Measurements from ENCODE around the gene OR8K5.

Gene OR8K5

DNA sequence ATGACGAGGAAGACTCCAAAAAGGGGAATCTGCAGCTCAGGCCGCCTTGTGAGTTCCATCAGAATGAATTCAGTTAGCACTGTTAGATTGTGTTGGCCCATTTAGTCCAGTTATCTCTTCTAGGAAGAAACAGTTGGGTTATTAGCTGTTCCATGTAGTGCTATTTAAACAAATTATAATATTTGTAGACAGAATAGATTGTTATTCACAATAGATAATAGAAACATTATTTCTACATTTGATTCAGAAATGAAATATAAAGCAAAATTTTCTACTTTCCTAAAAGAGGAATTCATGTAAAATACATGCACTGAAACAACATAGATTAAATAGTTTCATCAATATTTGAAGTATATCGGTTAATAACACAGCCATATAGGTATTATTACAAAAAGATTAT lies at the start of gene OR8K5:
TSS of gene OR8K5 (minus strand) at position 101 of the 400 bp plus-strand sequence. CDS start at position 101, 0 bp downstream.
- DNase-seq (ENCODE audit: extremely low read depth, low read depth), result no peak
- TF ChIP-seq, protein P1, sequence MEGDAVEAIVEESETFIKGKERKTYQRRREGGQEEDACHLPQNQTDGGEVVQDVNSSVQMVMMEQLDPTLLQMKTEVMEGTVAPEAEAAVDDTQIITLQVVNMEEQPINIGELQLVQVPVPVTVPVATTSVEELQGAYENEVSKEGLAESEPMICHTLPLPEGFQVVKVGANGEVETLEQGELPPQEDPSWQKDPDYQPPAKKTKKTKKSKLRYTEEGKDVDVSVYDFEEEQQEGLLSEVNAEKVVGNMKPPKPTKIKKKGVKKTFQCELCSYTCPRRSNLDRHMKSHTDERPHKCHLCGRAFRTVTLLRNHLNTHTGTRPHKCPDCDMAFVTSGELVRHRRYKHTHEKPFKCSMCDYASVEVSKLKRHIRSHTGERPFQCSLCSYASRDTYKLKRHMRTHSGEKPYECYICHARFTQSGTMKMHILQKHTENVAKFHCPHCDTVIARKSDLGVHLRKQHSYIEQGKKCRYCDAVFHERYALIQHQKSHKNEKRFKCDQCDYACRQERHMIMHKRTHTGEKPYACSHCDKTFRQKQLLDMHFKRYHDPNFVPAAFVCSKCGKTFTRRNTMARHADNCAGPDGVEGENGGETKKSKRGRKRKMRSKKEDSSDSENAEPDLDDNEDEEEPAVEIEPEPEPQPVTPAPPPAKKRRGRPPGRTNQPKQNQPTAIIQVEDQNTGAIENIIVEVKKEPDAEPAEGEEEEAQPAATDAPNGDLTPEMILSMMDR (IDR thresholded peaks at IDR 0.05; ENCODE audit: low read depth, low read length), result no peak

- TF ChIP-seq, protein P1 (IDR thresholded peaks at IDR 0.05; ENCODE audit: low read depth, low read length), result no peak
- DNase-seq (ENCODE audit: extremely low read depth, low read depth), result no peak
These were observed 47.7 kb upstream of the OR8K5 start for GRCh38 chr11:56207790-56208189.

DNA sequence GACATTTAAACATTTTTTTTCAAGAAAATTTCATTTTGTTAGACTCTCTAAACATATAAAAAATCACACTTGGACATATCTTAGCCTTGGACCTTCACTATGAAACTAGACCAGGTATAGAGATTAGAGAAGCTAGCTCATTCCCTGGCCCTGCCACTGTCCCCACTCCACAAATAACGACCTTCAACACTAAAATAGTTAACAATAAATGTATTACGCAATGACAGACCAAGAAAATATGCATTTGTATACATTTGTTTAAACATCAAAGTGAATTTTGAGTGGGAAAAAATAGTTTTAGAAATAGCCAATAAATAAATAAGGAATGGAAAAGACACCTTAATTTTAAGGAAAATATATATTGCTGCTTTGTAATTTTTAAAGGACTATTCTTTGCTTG lies 37.2 kb upstream of the OR8K5 start:
- TF ChIP-seq, protein P1 (IDR thresholded peaks at IDR 0.05; ENCODE audit: low read depth, low read length), result no peak
- no peak for DNase-seq (ENCODE audit: extremely low read depth, low read depth)

- no peak for DNase-seq (ENCODE audit: extremely low read depth, low read depth)
- TF ChIP-seq, protein P1 (IDR thresholded peaks at IDR 0.05; ENCODE audit: low read depth, low read length), result no peak
These were observed 36.6 kb upstream of the OR8K5 start for GRCh38 chr11:56196705-56197104.

- TF ChIP-seq, protein P1 (IDR thresholded peaks at IDR 0.05; ENCODE audit: low read depth, low read length), result no peak
- DNase-seq (ENCODE audit: extremely low read depth, low read depth), result no peak
These were observed 28.5 kb upstream of the OR8K5 start for GRCh38 chr11:56188602-56189001.

DNA sequence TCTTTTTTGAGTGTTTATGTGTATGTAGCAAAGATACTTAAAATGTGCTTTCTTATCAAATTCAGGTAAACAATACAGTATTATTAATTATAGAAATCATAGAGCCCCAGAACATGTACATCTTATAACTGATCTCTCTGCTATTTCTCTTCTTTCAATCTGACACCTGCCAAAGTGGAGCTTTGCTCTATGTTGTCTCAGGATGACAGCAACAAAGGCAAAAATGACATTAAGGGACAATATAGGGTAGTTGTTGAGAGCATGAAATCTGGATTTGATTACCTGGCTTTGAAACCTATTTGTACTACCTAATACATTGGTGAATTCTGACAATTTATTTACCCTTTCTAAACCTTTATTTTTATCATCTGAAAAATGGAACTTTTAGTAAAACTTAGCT lies 23.3 kb upstream of the OR8K5 start:
- DNase-seq (ENCODE audit: extremely low read depth, low read depth), result no peak
- TF ChIP-seq, protein P1 (IDR thresholded peaks at IDR 0.05; ENCODE audit: low read depth, low read length), result no peak

DNA sequence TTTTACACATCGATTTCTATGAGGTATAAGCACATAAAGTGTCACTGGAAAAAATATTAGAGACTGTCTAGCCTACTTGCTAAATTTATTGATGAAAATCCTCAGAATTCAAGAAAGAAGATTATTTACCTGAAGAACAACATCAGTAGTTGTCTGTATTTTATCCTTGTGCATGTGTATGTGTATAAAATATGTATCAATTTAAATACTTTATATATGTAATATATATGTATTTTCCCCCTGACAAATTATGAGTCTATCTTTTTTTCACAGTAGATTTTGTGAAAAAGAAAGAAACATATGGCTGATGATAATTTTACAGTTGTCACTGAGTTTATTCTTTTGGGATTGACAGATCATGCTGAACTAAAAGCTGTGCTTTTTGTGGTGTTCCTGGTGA lies 16.2 kb upstream of the OR8K5 start, which contains the start of gene OR5J2:
TSS of gene OR5J2 (plus strand) at position 301 of the 400 bp plus-strand sequence. CDS start at position 301, 0 bp downstream.
- no peak for DNase-seq (ENCODE audit: extremely low read depth, low read depth)
- TF ChIP-seq, protein P1 (IDR thresholded peaks at IDR 0.05; ENCODE audit: low read depth, low read length), result no peak
